ENCODE data around the gene NPHP1. TPM values are rescaled to one million over a fixed set of nuclear protein-coding genes. Genes with fewer than 3 reads are reported as not detected.

Gene NPHP1
- total and polyA plus RNA-seq, 2 of the 4 experiments (the other 2 are of a cell fraction) = 1.8 to 2.5 TPM

DNA sequence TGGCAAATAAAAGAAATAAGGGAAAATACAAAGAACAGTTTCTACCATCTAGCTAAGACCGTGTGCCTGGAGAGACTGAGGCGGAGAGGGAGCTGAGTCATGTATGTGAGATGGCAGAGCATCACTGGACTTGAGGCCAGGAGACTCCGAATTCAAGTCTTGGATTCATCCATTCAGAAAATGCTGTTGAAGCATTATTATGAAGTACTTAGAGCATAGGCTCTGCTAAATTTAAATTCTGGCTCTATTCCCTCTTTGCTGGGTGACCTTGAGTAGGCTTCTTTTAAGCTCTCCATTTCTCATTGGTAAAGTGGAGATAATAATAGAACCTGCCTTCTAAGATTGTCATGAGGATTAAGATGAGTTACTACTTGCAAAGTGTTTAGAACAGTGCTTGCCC lies 34.7 kb downstream of the NPHP1 start:
- Histone ChIP-seq H2BK20ac (ENCODE audit: low read depth, low read length) (no peak overlapping the region), H2AK5ac (ENCODE audit: low read depth, low read length) (no peak overlapping the region), H4K5ac (ENCODE audit: low read depth, low read length) (no peak overlapping the region), H3K9me3 (ENCODE audit: control insufficient read depth, insufficient read depth, low read length) (no peaks in the 10 kb centered on the region), H3K9me1 (ENCODE audit: insufficient read depth, low read length) (no peaks in the 10 kb centered on the region), H3K4me1 (ENCODE audit: control insufficient read depth, insufficient read depth, low read length) (no peaks in the 10 kb centered on the region), H3K4me2 (ENCODE audit: low read depth, low read length) (no peak overlapping the region), H2AK9ac (replicated peaks; ENCODE audit: low read depth, low read length, poor library complexity) (no peak overlapping the region), H2BK120ac (ENCODE audit: low read depth, low read length) (no peak overlapping the region), H3K56ac (ENCODE audit: extremely low read depth, insufficient read depth, low read length) (no peak overlapping the region), H4K20me1 (ENCODE audit: insufficient read depth, low read length) (no peaks in the 10 kb centered on the region), H3K27me3 (ENCODE audit: control insufficient read depth, insufficient read depth, low read length) (no peaks in the 10 kb centered on the region), H2AFZ (replicated peaks; ENCODE audit: low read length, poor library complexity) (no peak overlapping the region), H3K9ac (ENCODE audit: low read depth, low read length) (no peak overlapping the region), H2BK15ac (ENCODE audit: low read depth, low read length) (no peak overlapping the region), H4K8ac (ENCODE audit: low read depth in 2 of 2, low read length in 2 of 2) (no peak overlapping the region), H3K27ac (ENCODE audit: insufficient read depth, low read length) (no peak overlapping the region), H4K91ac (ENCODE audit: insufficient read depth, low read depth, low read length) (no peak overlapping the region), H3K36me3 (ENCODE audit: control insufficient read depth, insufficient read depth, low read length) (no peaks in the 10 kb centered on the region), H2BK5ac (ENCODE audit: low read depth, low read length, poor library complexity, severe bottlenecking) (no peak overlapping the region), H3K4ac (ENCODE audit: low read depth, low read length) (no peak overlapping the region), H3K18ac (ENCODE audit: low read depth, low read length) (no peak overlapping the region), H3K79me1 (ENCODE audit: low read depth in 1 of 2, low read length in 2 of 2) (no peaks in the 10 kb centered on the region), H3K14ac (replicated peaks; ENCODE audit: low read depth, low read length) (no peak overlapping the region), H3K4me3 (ENCODE audit: insufficient read depth, low read depth, low read length) (no peak overlapping the region), H3K23ac (ENCODE audit: low read depth, low read length) (no peak overlapping the region)
- WGBS, 2 experiments (ENCODE audit: extremely low coverage in 2 of 2, insufficient read length in 1 of 2) = 100% methylated on average over 1 of the region's 3 CpGs; no CpG with 5 or more reads in 1 of the 2 experiments
- ATAC-seq (ENCODE audit: low read depth) = no peak
- intact Hi-C loops (cut with micrococcal nuclease) (no loop called here), dilution Hi-C loops (cut with HindIII; ENCODE audit: low sequenced_read_pairs, unreplicated experiment) (no loop called here), in situ Hi-C loops (cut with MboI; ENCODE audit: low sequenced_read_pairs) (no loop called here)
- TF ChIP-seq BHLHE40 (IDR thresholded peaks at IDR 0.05; ENCODE audit: low read depth, low read length) (no peak), NFE2L2 (IDR thresholded peaks at IDR 0.05; ENCODE audit: low read depth, low read length) (no peak), CEBPB (IDR thresholded peaks at IDR 0.05; ENCODE audit: low read depth, low read length) (no peak), MAZ (IDR thresholded peaks at IDR 0.05; ENCODE audit: borderline replicate concordance, low read depth, low read length) (no peak), CHD1 (IDR thresholded peaks at IDR 0.05; ENCODE audit: low read depth, low read length) (no peak), RCOR1 (IDR thresholded peaks at IDR 0.05; ENCODE audit: insufficient replicate concordance, low read length) (no peak), FOS (IDR thresholded peaks at IDR 0.05; ENCODE audit: low read depth, low read length) (no peak), MXI1 (IDR thresholded peaks at IDR 0.05; ENCODE audit: borderline replicate concordance, low read depth, low read length) (no peak), RFX5 (IDR thresholded peaks at IDR 0.05; ENCODE audit: low read depth, low read length) (no peak)
- TF ChIP-seq, protein P1, sequence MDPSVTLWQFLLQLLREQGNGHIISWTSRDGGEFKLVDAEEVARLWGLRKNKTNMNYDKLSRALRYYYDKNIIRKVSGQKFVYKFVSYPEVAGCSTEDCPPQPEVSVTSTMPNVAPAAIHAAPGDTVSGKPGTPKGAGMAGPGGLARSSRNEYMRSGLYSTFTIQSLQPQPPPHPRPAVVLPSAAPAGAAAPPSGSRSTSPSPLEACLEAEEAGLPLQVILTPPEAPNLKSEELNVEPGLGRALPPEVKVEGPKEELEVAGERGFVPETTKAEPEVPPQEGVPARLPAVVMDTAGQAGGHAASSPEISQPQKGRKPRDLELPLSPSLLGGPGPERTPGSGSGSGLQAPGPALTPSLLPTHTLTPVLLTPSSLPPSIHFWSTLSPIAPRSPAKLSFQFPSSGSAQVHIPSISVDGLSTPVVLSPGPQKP (IDR thresholded peaks at IDR 0.05; ENCODE audit: borderline replicate concordance, low read depth, low read length) = no peak
- TF ChIP-seq, protein P2, sequence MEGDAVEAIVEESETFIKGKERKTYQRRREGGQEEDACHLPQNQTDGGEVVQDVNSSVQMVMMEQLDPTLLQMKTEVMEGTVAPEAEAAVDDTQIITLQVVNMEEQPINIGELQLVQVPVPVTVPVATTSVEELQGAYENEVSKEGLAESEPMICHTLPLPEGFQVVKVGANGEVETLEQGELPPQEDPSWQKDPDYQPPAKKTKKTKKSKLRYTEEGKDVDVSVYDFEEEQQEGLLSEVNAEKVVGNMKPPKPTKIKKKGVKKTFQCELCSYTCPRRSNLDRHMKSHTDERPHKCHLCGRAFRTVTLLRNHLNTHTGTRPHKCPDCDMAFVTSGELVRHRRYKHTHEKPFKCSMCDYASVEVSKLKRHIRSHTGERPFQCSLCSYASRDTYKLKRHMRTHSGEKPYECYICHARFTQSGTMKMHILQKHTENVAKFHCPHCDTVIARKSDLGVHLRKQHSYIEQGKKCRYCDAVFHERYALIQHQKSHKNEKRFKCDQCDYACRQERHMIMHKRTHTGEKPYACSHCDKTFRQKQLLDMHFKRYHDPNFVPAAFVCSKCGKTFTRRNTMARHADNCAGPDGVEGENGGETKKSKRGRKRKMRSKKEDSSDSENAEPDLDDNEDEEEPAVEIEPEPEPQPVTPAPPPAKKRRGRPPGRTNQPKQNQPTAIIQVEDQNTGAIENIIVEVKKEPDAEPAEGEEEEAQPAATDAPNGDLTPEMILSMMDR (conservative IDR thresholded peaks at IDR 0.05; ENCODE audit: low read depth, low read length) = no peak
- TF ChIP-seq, protein P3, sequence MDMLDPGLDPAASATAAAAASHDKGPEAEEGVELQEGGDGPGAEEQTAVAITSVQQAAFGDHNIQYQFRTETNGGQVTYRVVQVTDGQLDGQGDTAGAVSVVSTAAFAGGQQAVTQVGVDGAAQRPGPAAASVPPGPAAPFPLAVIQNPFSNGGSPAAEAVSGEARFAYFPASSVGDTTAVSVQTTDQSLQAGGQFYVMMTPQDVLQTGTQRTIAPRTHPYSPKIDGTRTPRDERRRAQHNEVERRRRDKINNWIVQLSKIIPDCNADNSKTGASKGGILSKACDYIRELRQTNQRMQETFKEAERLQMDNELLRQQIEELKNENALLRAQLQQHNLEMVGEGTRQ (IDR thresholded peaks at IDR 0.05; ENCODE audit: low read depth, low read length) = no peak
- ChIA-PET POLR2A (ENCODE audit: unreplicated experiment) (no interaction called here), CTCF (no interaction called here)
- no TSS peak for BruUV-seq (replicated peaks)
- DNase-seq = no peak
